H9 (cell line): ENCODE results near the gene CETN1. TPM values are rescaled to one million over a fixed set of nuclear protein-coding genes. Genes with fewer than 3 reads are reported as not detected.

Source experiments
- DNase-seq: peaks from one replicate; pipeline ENCODE4 v3.0.0-alpha.2; 2017
- H2AFZ ChIP-seq: one replicate; pipeline ENCODE4 v1.6.1; 2013; ENCODE audit warnings: mild to moderate bottlenecking, low read length, control low read depth, moderate library complexity
- H2AK5ac ChIP-seq: 2 replicates; pipeline ENCODE4 v1.6.1; 2013; ENCODE audit warnings: low read length, control low read depth, mixed read lengths; ENCODE audit not compliant: insufficient read length
- H2BK120ac ChIP-seq: one replicate; pipeline ENCODE4 v1.6.1; 2013; ENCODE audit warnings: low read depth, mild to moderate bottlenecking, low read length, control low read depth, inconsistent platforms; ENCODE audit not compliant: poor library complexity, severe bottlenecking
- H2BK12ac ChIP-seq: 2 replicates; pipeline ENCODE4 v1.6.1; 2013; ENCODE audit warnings: low read length, control low read depth, mixed read lengths, low read depth; ENCODE audit not compliant: insufficient read length
- H2BK15ac ChIP-seq: 2 replicates; pipeline ENCODE4 v1.6.1; 2013; ENCODE audit warnings: low read depth, low read length, control low read depth
- H2BK20ac ChIP-seq: one replicate; pipeline ENCODE4 v1.6.1; 2013; ENCODE audit warnings: low read depth, mild to moderate bottlenecking, low read length, control low read depth, inconsistent platforms; ENCODE audit not compliant: poor library complexity, severe bottlenecking
- H2BK5ac ChIP-seq: 2 replicates; pipeline ENCODE4 v1.6.1; 2013; ENCODE audit warnings: low read length, control low read depth, mixed read lengths; ENCODE audit not compliant: insufficient read length
- H3K14ac ChIP-seq: 2 replicates; pipeline ENCODE4 v1.6.1; 2013; ENCODE audit warnings: low read length, control low read depth; ENCODE audit not compliant: insufficient read depth
- H3K18ac ChIP-seq: 2 replicates; pipeline ENCODE4 v1.6.1; 2013; ENCODE audit warnings: low read depth, mild to moderate bottlenecking, mixed read lengths, low read length, control low read depth; ENCODE audit not compliant: insufficient read length
- H3K23ac ChIP-seq: 2 replicates; pipeline ENCODE4 v1.6.1; 2013; ENCODE audit warnings: low read length, control low read depth, mixed read lengths, low read depth; ENCODE audit not compliant: insufficient read length
- H3K23me2 ChIP-seq: 2 replicates; pipeline ENCODE4 v1.6.1; 2013; ENCODE audit warnings: low read depth, mild to moderate bottlenecking, mixed read lengths, low read length, control low read depth; ENCODE audit not compliant: insufficient read length, poor library complexity, severe bottlenecking
- H3K27ac ChIP-seq: 2 replicates; pipeline ENCODE4 v1.5.1; 2013; ENCODE audit warnings: low read length, control low read depth, mixed read lengths, low read depth; ENCODE audit not compliant: insufficient read length
- H3K27me3 ChIP-seq: 2 replicates; pipeline ENCODE4 v1.6.1; 2013; ENCODE audit warnings: low read length, control low read depth, inconsistent platforms; ENCODE audit not compliant: insufficient read depth
- H3K4ac ChIP-seq: 2 replicates; pipeline ENCODE4 v1.6.1; 2013; ENCODE audit warnings: low read depth, mild to moderate bottlenecking, control low read depth, inconsistent platforms, low read length, moderate library complexity
- H3K4me1 ChIP-seq: 2 replicates; pipeline ENCODE4 v1.6.1; 2013; ENCODE audit warnings: low read length, control low read depth, inconsistent platforms; ENCODE audit not compliant: insufficient read depth
- H3K4me2 ChIP-seq: 2 replicates; pipeline ENCODE4 v1.6.1; 2013; ENCODE audit warnings: low read length, control low read depth, mixed read lengths; ENCODE audit not compliant: insufficient read length, insufficient read depth
- H3K56ac ChIP-seq: 2 replicates; pipeline ENCODE4 v1.6.1; 2013; ENCODE audit warnings: low read depth, mild to moderate bottlenecking, mixed read lengths, low read length, control low read depth; ENCODE audit not compliant: insufficient read length
- H3K79me1 ChIP-seq: 2 replicates; pipeline ENCODE4 v1.6.1; 2013; ENCODE audit warnings: low read depth, mild to moderate bottlenecking, moderate library complexity, low read length, control low read depth, inconsistent platforms; ENCODE audit not compliant: insufficient read depth, poor library complexity, severe bottlenecking
- H3K79me2 ChIP-seq: 2 replicates; pipeline ENCODE4 v1.6.1; 2013; ENCODE audit warnings: low read length, control low read depth, inconsistent platforms; ENCODE audit not compliant: insufficient read depth
- H3K9ac ChIP-seq: 2 replicates; pipeline ENCODE4 v1.6.1; 2013; ENCODE audit warnings: low read length, control low read depth, mixed read lengths; ENCODE audit not compliant: insufficient read length; ENCODE audit errors: extremely low read depth
- H3K9me3 ChIP-seq: one replicate; pipeline ENCODE4 v1.6.1; 2013; ENCODE audit warnings: low read depth, low read length, inconsistent platforms; ENCODE audit not compliant: control insufficient read depth
- H3T11ph ChIP-seq: one replicate; pipeline ENCODE4 v1.6.1; 2013; ENCODE audit warnings: mild to moderate bottlenecking, low read length, control low read depth, inconsistent platforms
- H4K20me1 ChIP-seq: one replicate; pipeline ENCODE4 v1.6.1; 2013; ENCODE audit not compliant: control insufficient read depth, insufficient read length, insufficient read depth
- H4K5ac ChIP-seq: 2 replicates; pipeline ENCODE4 v1.6.1; 2013; ENCODE audit warnings: low read depth, mild to moderate bottlenecking, mixed read lengths, low read length, control low read depth; ENCODE audit not compliant: insufficient read length
- H4K8ac ChIP-seq: replicated peaks from 2 replicates; pipeline ENCODE4 v1.6.1; 2013; ENCODE audit warnings: low read length, control low read depth, mixed read lengths, low read depth; ENCODE audit not compliant: insufficient read length
- H4K91ac ChIP-seq: 2 replicates; pipeline ENCODE4 v1.6.1; 2013; ENCODE audit warnings: low read depth, mild to moderate bottlenecking, moderate library complexity, mixed read lengths, low read length, control low read depth; ENCODE audit not compliant: insufficient read length
- H3K27ac Mint-ChIP-seq, 3 experiments: 2 replicates in 2 of 3; 3 replicates in 1 of 3; pipeline ENCODE4 v1.8.0; 2020 to 2021; ENCODE audit warnings: mixed read lengths in 3 of 3, mild to moderate bottlenecking in 1 of 3, moderate library complexity in 1 of 3
- H3K27me3 Mint-ChIP-seq: 2 replicates; pipeline ENCODE4 v1.8.0; 2021; ENCODE audit warnings: low read depth, mild to moderate bottlenecking, moderate library complexity, mixed read lengths
- H3K36me3 Mint-ChIP-seq, 3 experiments: 2 replicates in 2 of 3; 3 replicates in 1 of 3; pipeline ENCODE4 v1.8.0; 2020 to 2021; ENCODE audit warnings: low read depth in 3 of 3, mixed read lengths in 3 of 3; ENCODE audit not compliant: insufficient read depth in 1 of 3
- H3K4me1 Mint-ChIP-seq, 2 experiments: 2 replicates each; pipeline ENCODE4 v1.8.0; 2020; ENCODE audit warnings: mixed read lengths in 2 of 2
- H3K4me3 Mint-ChIP-seq, 2 experiments: 2 replicates in 1 of 2; 3 replicates in 1 of 2; pipeline ENCODE4 v1.8.0; 2020 to 2021; ENCODE audit warnings: mild to moderate bottlenecking in 2 of 2, mixed read lengths in 2 of 2, moderate library complexity in 1 of 2
- H3K9me3 Mint-ChIP-seq, 2 experiments: 2 replicates in 1 of 2; 3 replicates in 1 of 2; pipeline ENCODE4 v1.8.0; 2020; ENCODE audit warnings: mild to moderate bottlenecking in 2 of 2, mixed read lengths in 2 of 2, moderate library complexity in 1 of 2
- WGBS: extraction: QIAGEN DNeasy Blood & Tissue Kit; methylation state at CpG from one replicate; pipeline ENCODE4 v1.1.7; 2013; ENCODE audit warnings: missing lambda C conversion rate, low lambda C conversion rate, mixed read lengths; ENCODE audit not compliant: insufficient read length; ENCODE audit errors: extremely low coverage; 5-methylcytosine and 5-hydroxymethylcytosine counted together
- total RNA-seq: library from RNA; stranded (reverse); gene quantifications from 2 replicates; pipeline ENCODE4 v1.2.1, GENCODE V29; 2021
- TF ChIP-seq, protein P1 (sequence below): fragments of 200-600 bp; sonication (generic); conservative IDR thresholded peaks from 3 replicates; pipeline ENCODE4 v1.8.0; 2021; ENCODE audit warnings: antibody characterized with exemption, mild to moderate bottlenecking

Gene CETN1
- total RNA-seq, 1 experiment from 2014 or later, result not detected

DNA sequence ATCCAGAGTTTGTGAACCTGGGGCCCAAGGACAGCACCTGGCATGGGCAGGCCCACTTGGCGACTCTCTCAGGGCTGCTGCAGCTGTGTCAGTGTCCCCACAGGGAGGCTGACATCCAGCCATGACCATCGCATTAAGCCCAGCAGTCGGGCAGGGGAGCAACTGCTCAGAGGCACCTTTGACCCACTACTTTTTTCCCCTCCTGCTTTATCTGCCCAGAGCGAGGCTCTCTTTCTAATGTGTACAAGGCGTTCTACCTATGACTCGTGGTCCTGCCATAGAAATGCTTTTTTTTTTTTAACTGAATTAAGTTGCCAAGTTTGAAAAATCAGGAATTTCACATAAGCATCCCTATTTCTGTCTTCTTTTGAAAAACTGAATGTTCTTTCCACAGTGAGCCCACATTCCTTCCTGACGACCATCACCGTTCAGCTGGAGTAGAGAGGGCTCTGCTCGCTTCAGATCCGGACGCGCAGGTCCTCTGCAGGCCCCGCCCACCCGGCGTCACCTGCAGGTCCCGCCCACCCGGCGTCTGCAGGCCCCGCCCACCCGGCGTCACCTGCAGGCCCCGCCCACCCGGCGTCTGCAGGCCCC is 16.2 kb downstream of the CETN1 start:
- Histone ChIP-seq H3K23me2 (no peaks in the 10 kb centered on the region), H3K56ac (no peak overlapping the region), H4K5ac (no peak overlapping the region), H3K79me2 (no peaks in the 10 kb centered on the region), H3K4me1 (no peaks in the 10 kb centered on the region), H2BK15ac (no peak overlapping the region), H3K27me3 (no peaks in the 10 kb centered on the region), H2AFZ (no peak overlapping the region), H2BK5ac (no peak overlapping the region), H3K79me1 (no peaks in the 10 kb centered on the region), H2BK120ac (no peak overlapping the region), H3K23ac (no peak overlapping the region), H3K9ac (no peak overlapping the region), H3T11ph (no peak overlapping the region), H3K14ac (no peak overlapping the region), H4K91ac (no peak overlapping the region), H2BK20ac (no peak overlapping the region), H4K20me1 (no peaks in the 10 kb centered on the region), H2BK12ac (no peak overlapping the region), H3K9me3 (no peaks in the 10 kb centered on the region), H3K4me2 (peak overlapping the region; percentile 11), H3K4ac (no peak overlapping the region), H3K27ac (no peak overlapping the region), H3K18ac (no peak overlapping the region), H4K8ac (no peak overlapping the region), H2AK5ac (no peak overlapping the region)
- Mint-ChIP-seq H3K4me3 (peak overlapping the region; percentile 10 to 44; a peak in 4 of 5 replicates), H3K9me3 (no peaks in the 10 kb centered on the region; a peak in 1 of 5 replicates), H3K36me3 (no peaks in the 10 kb centered on the region), H3K27ac (peak overlapping the region in 2 of 3 experiments; percentile 38 to 68; a peak in 2 of 7 replicates), H3K4me1 (peaks cover 9 to 12% of the 10 kb centered on the region in 2 experiments; a peak in 3 of 4 replicates), H3K27me3 (peaks cover 4% of the 10 kb centered on the region)
- TF ChIP-seq, protein P1, sequence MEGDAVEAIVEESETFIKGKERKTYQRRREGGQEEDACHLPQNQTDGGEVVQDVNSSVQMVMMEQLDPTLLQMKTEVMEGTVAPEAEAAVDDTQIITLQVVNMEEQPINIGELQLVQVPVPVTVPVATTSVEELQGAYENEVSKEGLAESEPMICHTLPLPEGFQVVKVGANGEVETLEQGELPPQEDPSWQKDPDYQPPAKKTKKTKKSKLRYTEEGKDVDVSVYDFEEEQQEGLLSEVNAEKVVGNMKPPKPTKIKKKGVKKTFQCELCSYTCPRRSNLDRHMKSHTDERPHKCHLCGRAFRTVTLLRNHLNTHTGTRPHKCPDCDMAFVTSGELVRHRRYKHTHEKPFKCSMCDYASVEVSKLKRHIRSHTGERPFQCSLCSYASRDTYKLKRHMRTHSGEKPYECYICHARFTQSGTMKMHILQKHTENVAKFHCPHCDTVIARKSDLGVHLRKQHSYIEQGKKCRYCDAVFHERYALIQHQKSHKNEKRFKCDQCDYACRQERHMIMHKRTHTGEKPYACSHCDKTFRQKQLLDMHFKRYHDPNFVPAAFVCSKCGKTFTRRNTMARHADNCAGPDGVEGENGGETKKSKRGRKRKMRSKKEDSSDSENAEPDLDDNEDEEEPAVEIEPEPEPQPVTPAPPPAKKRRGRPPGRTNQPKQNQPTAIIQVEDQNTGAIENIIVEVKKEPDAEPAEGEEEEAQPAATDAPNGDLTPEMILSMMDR, result no peak
- peak; percentile 82 for DNase-seq
- WGBS, result no CpG with 5 or more reads among the region's 24 CpGs
